Posterior cingulate gyrus (tissue), 11 donors: ENCODE measurements around the gene ARHGAP6.
A peak's percentile ranks its signal among the peaks of the same experiment; 100 is the strongest.

ENCODE experiments used
- DNase-seq, 10 donors: peaks; one replicate each; pipeline versions ENCODE4 v3.0.0 to v3.0.0-alpha.2; 2020 to 2021; ENCODE audit warnings: mixed read lengths in 3 of 10
- intact Hi-C: fragments of 100-400 bp; cut with DNase I; formaldehyde crosslinking; loops from one replicate; pipeline ENCODE4 v1.15.1; 2023

Gene ARHGAP6

DNA sequence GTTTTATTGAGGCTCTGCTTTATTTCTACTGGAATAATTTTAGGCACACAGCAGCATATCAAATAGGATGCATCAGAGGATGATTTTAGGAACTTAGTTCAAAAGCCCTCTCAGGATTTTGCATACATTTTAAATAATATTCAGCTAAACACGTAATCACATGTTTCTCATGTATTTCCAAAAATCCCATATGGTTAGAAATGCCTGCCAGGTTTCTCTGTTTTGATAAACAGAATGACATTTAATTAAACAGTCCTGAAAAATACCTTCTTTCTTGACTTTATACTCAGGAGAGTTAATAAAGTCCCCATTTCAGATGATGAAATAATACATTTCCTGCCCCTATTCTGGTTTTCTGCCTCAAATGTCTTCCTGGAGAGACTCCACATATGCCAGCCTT lies 459.0 kb downstream of the ARHGAP6 start:
- intact Hi-C loops: no loop called here
- DNase-seq: no peak

DNA sequence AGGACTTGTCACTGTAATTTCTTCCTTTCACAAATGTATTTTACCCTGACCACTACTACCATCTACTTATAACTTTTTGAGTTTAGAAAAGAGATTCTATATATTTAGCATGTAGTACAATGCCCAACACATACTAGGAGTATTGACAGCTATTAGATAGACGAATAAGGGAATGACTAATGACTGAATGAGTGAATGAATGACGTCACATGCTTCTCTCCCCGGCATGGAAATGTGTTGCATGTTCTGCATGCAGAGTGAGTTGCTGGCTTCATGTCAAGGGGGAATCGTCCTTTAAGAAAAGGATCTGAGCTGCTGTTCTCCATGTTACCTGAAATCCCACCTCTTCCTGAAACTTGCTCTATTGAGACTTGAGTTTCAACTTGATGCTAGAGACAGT lies 459.9 kb downstream of the ARHGAP6 start:
- intact Hi-C loops: no loop called here
- no peak for DNase-seq

DNA sequence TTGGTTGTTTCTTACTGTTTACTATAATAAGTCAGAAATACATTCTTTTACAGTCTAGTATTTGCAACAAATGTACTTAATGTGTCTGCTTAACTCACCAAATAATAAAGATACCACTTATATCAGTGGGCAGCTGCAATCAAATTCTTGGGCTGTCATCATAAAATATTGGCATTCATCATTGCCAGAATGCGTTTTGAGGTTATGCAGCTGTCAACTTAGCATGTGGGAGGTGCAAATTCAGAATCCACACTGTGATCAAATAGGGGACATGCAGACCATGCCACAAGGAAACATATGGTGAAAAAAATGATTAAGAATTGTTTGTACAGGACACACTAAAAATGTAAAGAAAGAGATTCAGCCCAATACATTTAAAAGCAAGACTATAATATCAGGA lies 468.0 kb downstream of the ARHGAP6 start:
- DNase-seq: no peak
- intact Hi-C loops: no loop called here

- intact Hi-C loops: no loop called here
These were observed 469.2 kb downstream of the ARHGAP6 start for GRCh38 chrX:11196476-11196875.

GRCh38 chrX:11193035-11193469 lies 472.7 kb downstream of the ARHGAP6 start:
- no peak for DNase-seq
- intact Hi-C loops: no loop called here

More at GRCh38 chrX:11196476-11196875, 469.2 kb downstream of the ARHGAP6 start:
- no peak for DNase-seq

GRCh38 chrX:11190745-11191510 lies 474.8 kb downstream of the ARHGAP6 start:
- no peak for DNase-seq
- intact Hi-C loops: no loop called here

- no peak for DNase-seq
- intact Hi-C loops: no loop called here
These were observed 476.6 kb downstream of the ARHGAP6 start for GRCh38 chrX:11189097-11189496.

DNA sequence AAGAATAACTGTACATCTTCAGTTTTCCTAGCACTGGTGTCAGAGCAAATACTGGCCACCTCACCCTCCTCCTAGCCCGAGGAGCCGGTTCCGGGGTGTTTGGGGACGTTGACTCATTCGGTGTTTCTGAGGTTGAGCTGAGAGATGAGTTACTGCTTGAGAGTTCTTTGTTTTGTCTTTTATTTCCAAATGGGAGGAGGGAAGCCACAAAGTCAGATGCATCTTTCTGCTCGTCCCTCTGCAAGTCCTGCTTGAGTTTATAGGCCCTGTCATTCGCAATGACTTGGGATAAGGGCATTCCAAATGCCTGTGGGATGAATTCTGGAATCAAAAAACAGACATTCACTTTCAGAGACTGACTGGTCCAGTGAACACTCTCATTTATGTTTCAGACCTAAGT lies 477.1 kb downstream of the ARHGAP6 start:
- DNase-seq: no peak
- intact Hi-C loops: no loop called here

- no peak for DNase-seq
- intact Hi-C loops: no loop called here
These were observed 478.7 kb downstream of the ARHGAP6 start for GRCh38 chrX:11187001-11187400.

GRCh38 chrX:11185861-11186260 lies 479.9 kb downstream of the ARHGAP6 start:
- DNase-seq: no peak
- intact Hi-C loops: no loop called here

DNA sequence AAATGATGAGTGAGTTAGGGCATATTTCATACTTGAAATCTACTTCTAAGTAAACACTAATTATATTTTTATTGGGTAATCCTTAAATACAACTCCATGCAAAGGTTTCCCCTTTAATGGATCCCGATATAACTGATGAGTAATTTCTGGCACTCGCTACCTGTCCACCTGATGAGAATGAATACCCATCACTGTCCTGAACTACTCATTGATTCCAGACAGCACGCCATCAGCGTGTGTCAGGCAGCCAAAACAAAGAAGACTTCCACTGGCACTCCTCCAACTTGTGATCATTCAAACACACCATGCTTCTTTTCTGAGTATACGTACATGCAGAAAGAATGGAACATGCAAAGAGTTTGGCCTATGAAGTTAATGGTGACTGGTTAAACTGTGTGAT lies 485.1 kb downstream of the ARHGAP6 start:
- intact Hi-C loops: no loop called here
- no peak for DNase-seq

- intact Hi-C loops: no loop called here
- no peak for DNase-seq
These were observed 493.3 kb downstream of the ARHGAP6 start for GRCh38 chrX:11172415-11172814.

- intact Hi-C loops: no loop called here
- no peak for DNase-seq
These were observed 493.8 kb downstream of the ARHGAP6 start for GRCh38 chrX:11171956-11172355.

DNA sequence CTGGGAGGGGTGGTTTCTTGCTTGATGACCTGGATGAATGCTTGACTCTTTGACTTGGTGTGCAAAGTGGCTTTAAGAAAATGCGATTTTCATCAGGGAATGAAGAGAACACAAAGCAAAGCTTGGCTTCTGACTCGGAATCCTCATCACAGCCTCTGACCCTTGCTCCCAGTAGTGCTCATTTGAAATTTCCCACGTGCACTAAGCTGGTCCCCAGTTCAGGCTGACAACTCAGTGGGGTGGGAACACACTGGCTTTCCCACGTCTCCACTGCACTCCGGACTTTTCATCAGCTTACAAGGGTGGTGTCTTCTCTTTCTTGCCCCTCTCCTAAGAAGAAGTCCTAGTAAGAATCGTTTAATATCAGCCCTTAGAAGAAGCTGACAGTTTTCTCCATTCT lies 501.3 kb downstream of the ARHGAP6 start:
- intact Hi-C loops: no loop called here
- no peak for DNase-seq

DNA sequence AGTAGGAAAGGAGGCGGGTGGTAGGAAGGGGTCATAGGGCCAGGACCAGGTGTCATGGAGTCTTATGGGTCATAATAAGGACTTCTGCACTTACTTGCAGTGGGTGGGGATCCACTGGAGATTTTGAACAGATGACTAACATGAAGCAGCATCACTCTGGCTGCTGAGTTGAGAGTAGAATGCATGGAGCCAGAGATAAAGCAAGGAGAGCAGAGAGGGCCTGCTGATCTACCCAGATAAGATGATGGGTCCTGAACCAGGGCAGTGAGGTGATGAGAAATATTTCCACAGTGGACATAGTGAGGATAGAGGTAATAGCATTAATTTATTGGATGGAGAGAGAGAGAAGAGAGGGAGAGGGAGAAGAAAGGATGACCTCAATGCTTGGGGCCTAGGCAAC lies 506.6 kb downstream of the ARHGAP6 start:
- intact Hi-C loops: no loop called here
- DNase-seq: no peak

GRCh38 chrX:11151799-11152559 lies 513.7 kb downstream of the ARHGAP6 start:
- intact Hi-C loops: no loop called here
- DNase-seq: no peak

GRCh38 chrX:11148401-11148800 lies 517.3 kb downstream of the ARHGAP6 start:
- intact Hi-C loops: loop anchor here (10.0 kb wide), 2 partner anchors 236 to 626 kb away; no protein-coding TSS in a partner anchor
- peak in 1 of 10 donors; percentile 57 for DNase-seq

GRCh38 chrX:11146411-11146810 lies 519.3 kb downstream of the ARHGAP6 start:
- intact Hi-C loops: loop anchor here (10.0 kb wide), 2 partner anchors 238 to 628 kb away; no protein-coding TSS in a partner anchor
- DNase-seq: no peak

DNA sequence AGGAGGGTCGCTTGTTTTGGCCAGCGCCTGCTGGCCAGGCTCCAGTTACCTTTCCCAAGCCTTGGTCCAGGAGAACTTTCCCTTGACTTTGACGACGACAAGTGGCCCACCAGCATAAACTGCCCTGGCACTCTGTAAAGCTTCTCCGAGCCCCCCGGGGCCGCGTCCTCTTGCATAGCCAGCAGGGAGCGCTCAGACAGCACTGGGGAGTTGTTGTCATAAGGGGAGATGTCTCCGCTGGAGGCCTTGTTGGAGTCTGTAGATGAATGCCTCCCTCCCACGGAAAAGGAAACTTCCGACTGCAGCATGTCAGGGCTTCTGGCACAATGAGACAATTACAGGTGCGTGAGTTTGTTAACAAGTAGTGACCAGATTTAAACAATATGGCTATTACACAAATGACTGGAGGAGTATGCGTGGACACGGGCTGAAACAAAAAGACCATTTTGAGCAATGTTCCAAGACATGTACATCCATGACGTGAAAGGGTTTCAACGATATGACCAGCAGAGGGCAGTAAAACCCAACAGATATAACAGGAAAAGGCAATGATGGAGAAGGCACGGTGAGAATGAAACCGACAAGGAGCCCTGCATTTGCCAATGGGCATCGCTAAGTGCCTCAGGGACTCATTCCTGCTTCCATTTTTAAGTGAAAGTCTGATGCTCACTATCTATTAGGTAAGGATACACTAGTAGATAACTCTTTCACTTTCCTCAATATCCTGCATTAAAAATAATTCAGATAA lies 521.6 kb downstream of the ARHGAP6 start:
- DNase-seq: peak in 5 of 10 donors; percentile 14 to 66 (median 37)
- intact Hi-C loops: loop anchor here (10.0 kb wide), 2 partner anchors 241 to 631 kb away; no protein-coding TSS in a partner anchor

- intact Hi-C loops: loop anchor here (5.0 kb wide), 1 partner anchor 951 kb away; no protein-coding TSS in a partner anchor
- DNase-seq: peak in 5 of 10 donors; percentile 7 to 83 (median 68)
These were observed 527.0 kb downstream of the ARHGAP6 start for GRCh38 chrX:11138498-11139390.
